SU-DHL-6 (cell line): ENCODE data around the gene COX5B.

Experiments
- H2AFZ ChIP-seq: fragments of 200-600 bp; sonication (generic); 2 replicates; pipeline ENCODE4 v1.6.1; 2014; ENCODE audit warnings: low read depth, mild to moderate bottlenecking, moderate library complexity, mixed read lengths, antibody characterized with exemption, low read length; ENCODE audit not compliant: severe bottlenecking
- H3F3A ChIP-seq: fragments of 200-600 bp; shearing (Covaris generic); 2 replicates; pipeline ENCODE4 v1.6.0; 2016; ENCODE audit warnings: antibody characterized with exemption, mild to moderate bottlenecking; ENCODE audit not compliant: insufficient read depth
- H3K27ac ChIP-seq: fragments of 200-600 bp; sonication (generic); 2 replicates; pipeline ENCODE4 v1.5.1; 2016; ENCODE audit warnings: low read depth, mild to moderate bottlenecking, low read length, moderate library complexity, mixed read lengths
- H3K27me3 ChIP-seq: fragments of 200-600 bp; sonication (generic), shearing (Covaris generic); 2 replicates; pipeline ENCODE4 v1.6.0; 2014; ENCODE audit warnings: mild to moderate bottlenecking, low read length
- H3K36me3 ChIP-seq: fragments of 200-600 bp; sonication (generic); 2 replicates; pipeline ENCODE4 v1.6.1; 2014; ENCODE audit warnings: mild to moderate bottlenecking, low read length, mixed read lengths
- H3K4me2 ChIP-seq: fragments of 300-600, 200-600 bp; shearing (Covaris generic), sonication (generic); 2 replicates; pipeline ENCODE4 v1.6.0; 2014; ENCODE audit warnings: low read length, low read depth, mild to moderate bottlenecking; ENCODE audit not compliant: poor library complexity, severe bottlenecking
- H3K4me3 ChIP-seq: fragments of 200-600 bp; sonication (generic); 2 replicates; pipeline ENCODE4 v1.5.1; 2014; ENCODE audit warnings: antibody characterized with exemption, low read length, mild to moderate bottlenecking, mixed read lengths; ENCODE audit not compliant: insufficient read depth, poor library complexity, severe bottlenecking
- H3K79me2 ChIP-seq: fragments of 200-600 bp; sonication (generic); 2 replicates; pipeline ENCODE4 v1.6.1; 2014; ENCODE audit warnings: mild to moderate bottlenecking, low read length, moderate library complexity; ENCODE audit not compliant: insufficient read depth
- H3K9ac ChIP-seq: fragments of 200-600 bp; sonication (generic); 2 replicates; pipeline ENCODE4 v1.7.0; 2014; ENCODE audit warnings: mild to moderate bottlenecking, low read length
- H3K9me2 ChIP-seq: fragments of 200-600 bp; sonication (generic); replicated peaks from 2 replicates; pipeline ENCODE4 v1.6.1; 2014; ENCODE audit warnings: low read length; ENCODE audit not compliant: insufficient read depth
- H3K9me3 ChIP-seq: fragments of 200-600 bp; sonication (generic); 2 replicates; pipeline ENCODE4 v1.6.1; 2014; ENCODE audit warnings: low read length, mixed read lengths; ENCODE audit not compliant: insufficient read depth
- H4K20me1 ChIP-seq: fragments of 200-600 bp; sonication (generic); 2 replicates; pipeline ENCODE4 v1.6.1; 2014; ENCODE audit warnings: low read depth, mild to moderate bottlenecking, antibody characterized with exemption, low read length, moderate library complexity, mixed read lengths
- CTCF ChIP-seq: fragments of 200-600 bp; sonication (generic); IDR thresholded peaks from one replicate; pipeline ENCODE4 v1.5.1; 2017; ENCODE audit warnings: antibody characterized with exemption, mild to moderate bottlenecking, low read length, moderate library complexity; ENCODE audit not compliant: insufficient read depth, poor library complexity, severe bottlenecking
- EZH2phosphoT487 ChIP-seq: fragments of 200-600 bp; sonication (generic), shearing (Covaris generic); conservative IDR thresholded peaks from 2 replicates; pipeline ENCODE4 v1.6.1; 2018; ENCODE audit warnings: mild to moderate bottlenecking, antibody characterized with exemption, low read length, moderate library complexity, mixed read lengths

Gene COX5B

GRCh38 chr2:97661927-97662326 lies 16.1 kb downstream of the COX5B start:
- Histone ChIP-seq H3K27ac (no peak overlapping the region), H3K4me3 (peak overlapping the region; percentile 69), H3K9me3 (no peaks in the 10 kb centered on the region), H3K27me3 (no peaks in the 10 kb centered on the region), H3K79me2 (peaks cover 29% of the 10 kb centered on the region), H3F3A (no peaks in the 10 kb centered on the region), H3K36me3 (no peaks in the 10 kb centered on the region), H4K20me1 (no peaks in the 10 kb centered on the region), H2AFZ (no peak overlapping the region), H3K4me2 (peak overlapping the region; percentile 79), H3K9ac (peak overlapping the region; percentile 76), H3K9me2 (no peaks in the 10 kb centered on the region)
- TF ChIP-seq CTCF: no peak

DNA sequence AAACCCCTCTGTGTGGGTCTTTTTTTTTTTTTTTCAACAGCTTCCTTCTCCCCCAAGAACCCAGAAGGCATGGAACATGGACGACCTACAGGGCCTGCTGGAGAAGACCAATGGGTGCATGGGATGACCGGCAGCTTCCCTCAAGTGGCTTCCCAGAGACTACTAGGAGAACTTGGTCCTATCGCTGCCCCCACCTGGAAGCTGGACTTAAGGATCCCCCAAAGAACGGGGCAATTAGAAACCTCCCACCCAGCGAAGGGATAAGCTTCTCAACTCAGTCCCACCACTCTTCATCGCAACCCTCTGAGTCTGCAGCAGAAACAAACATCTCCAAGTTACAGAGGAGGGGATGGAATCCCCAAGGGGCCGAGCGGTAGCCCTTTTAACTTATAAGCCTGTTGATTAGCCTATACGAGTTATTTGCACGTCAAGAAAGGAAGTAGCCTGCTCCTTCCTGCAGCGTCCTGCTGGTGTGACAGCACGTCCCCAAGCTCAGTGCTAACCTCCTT lies 16.6 kb downstream of the COX5B start:
- TF ChIP-seq CTCF: no peak
- peak overlapping the region; percentile 76 for H3K9ac ChIP-seq
- H2AFZ ChIP-seq: no peak overlapping the region

DNA sequence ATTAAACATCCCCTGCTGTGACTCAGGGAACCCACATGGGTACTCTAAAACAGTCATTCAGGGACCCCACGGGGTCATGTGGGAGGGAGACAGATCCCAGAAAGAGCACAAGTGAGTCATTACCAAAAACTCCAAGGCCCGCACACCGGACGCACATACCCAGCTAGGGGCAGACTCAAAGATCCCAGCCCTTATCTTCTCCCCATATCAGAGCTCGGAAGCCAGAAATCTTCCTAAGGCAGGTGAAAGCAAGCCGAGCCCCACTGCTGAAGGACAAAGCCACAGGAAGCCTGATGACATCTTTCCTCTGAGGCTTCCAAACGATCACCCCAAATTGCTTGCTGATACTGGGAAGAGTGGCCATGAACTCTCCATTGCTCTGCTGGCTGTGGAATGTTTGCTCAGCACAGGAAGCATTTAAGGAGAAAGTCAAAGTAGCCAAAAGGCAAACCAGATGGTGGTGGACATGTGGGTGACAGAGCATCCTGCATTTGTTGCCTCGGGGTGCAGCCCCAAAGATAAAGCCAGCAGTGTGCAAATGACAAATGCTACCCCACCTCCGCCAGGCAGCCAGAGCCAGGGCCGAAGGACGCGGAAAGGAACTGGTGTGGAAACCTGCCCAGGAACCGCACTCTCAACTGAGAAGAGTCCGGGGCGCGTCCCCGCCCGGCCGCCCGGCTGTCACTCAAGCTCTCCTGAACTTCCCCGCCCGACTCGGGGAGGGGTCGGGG lies 17.2 kb downstream of the COX5B start:
- H4K20me1 ChIP-seq: no peaks in the 10 kb centered on the region
- H3F3A ChIP-seq: no peaks in the 10 kb centered on the region
- H3K27me3 ChIP-seq: no peaks in the 10 kb centered on the region
- H3K9ac ChIP-seq: peak overlapping the region; percentile 76
- H2AFZ ChIP-seq: no peak overlapping the region
- no peaks in the 10 kb centered on the region for H3K9me3 ChIP-seq
- H3K4me3 ChIP-seq: peak overlapping the region; percentile 69
- peak overlapping the region; percentile 57 for H3K27ac ChIP-seq
- H3K36me3 ChIP-seq: no peaks in the 10 kb centered on the region
- TF ChIP-seq CTCF (no peak), EZH2phosphoT487 (no peak)
- peaks cover 29% of the 10 kb centered on the region for H3K79me2 ChIP-seq
- H3K4me2 ChIP-seq: peak overlapping the region; percentile 79
- H3K9me2 ChIP-seq: no peaks in the 10 kb centered on the region

More for the DNA sequence above, 16.6 kb downstream of the COX5B start:
- no peaks in the 10 kb centered on the region for H3K9me3 ChIP-seq
- H3F3A ChIP-seq: no peaks in the 10 kb centered on the region
- no peaks in the 10 kb centered on the region for H3K36me3 ChIP-seq
- no peak overlapping the region; the same call in 1 of the 2 replicates for H3K27ac ChIP-seq
- peak overlapping the region; percentile 69 for H3K4me3 ChIP-seq
- no peaks in the 10 kb centered on the region for H4K20me1 ChIP-seq
- H3K79me2 ChIP-seq: peaks cover 29% of the 10 kb centered on the region
- no peaks in the 10 kb centered on the region for H3K27me3 ChIP-seq
- no peaks in the 10 kb centered on the region for H3K9me2 ChIP-seq
- peak overlapping the region; percentile 79 for H3K4me2 ChIP-seq
